Anterior cingulate cortex (tissue), 58 donors: ENCODE measurements around the gene SERTM2.
"Not testable (repeated sequence)": the region's sequence is repeated elsewhere in the genome, so short reads cannot be mapped to it uniquely, and the experiment has no call there.

Experiments
- DNase-seq, 58 donors: peaks; one replicate each; lab custom pipeline; 2025; lab: John Stamatoyannopoulos, UW

The SERTM2 gene

GRCh38 chrX:111511477-111511876 lies at the start of gene SERTM2:
SERTM2 (plus strand) TSS chrX:111511645; CDS start chrX:111518858, 7,213 bp downstream.
- DNase-seq = no peak

- DNase-seq = no peak
These were observed 45.8 kb upstream of the SERTM2 start for GRCh38 chrX:111465669-111466068.

GRCh38 chrX:111467896-111468295 lies 43.5 kb upstream of the SERTM2 start:
- peak in 36 of 58 donors; percentile 0 to 63 (median 12) for DNase-seq

GRCh38 chrX:111470681-111471403 lies 40.6 kb upstream of the SERTM2 start:
- no peak for DNase-seq

- DNase-seq = no peak
These were observed 29.5 kb upstream of the SERTM2 start for GRCh38 chrX:111481896-111482295.

GRCh38 chrX:111483135-111483534 lies 28.3 kb upstream of the SERTM2 start:
- DNase-seq = no peak

GRCh38 chrX:111483881-111484280 lies 27.6 kb upstream of the SERTM2 start:
- DNase-seq = no peak

GRCh38 chrX:111490688-111491087 lies 20.8 kb upstream of the SERTM2 start:
- no peak for DNase-seq

- DNase-seq = no peak
These were observed 19.4 kb upstream of the SERTM2 start for GRCh38 chrX:111492085-111492484.

- DNase-seq = no peak
These were observed 12.8 kb upstream of the SERTM2 start for GRCh38 chrX:111498538-111499103.

- no peak for DNase-seq
These were observed 7.9 kb upstream of the SERTM2 start for GRCh38 chrX:111503485-111503993.

GRCh38 chrX:111504941-111505340 lies 6.5 kb upstream of the SERTM2 start:
- DNase-seq = peak in 1 of 58 donors; percentile 0

GRCh38 chrX:111505783-111506182 lies 5.7 kb upstream of the SERTM2 start:
- DNase-seq = no peak

GRCh38 chrX:111506826-111507225 lies 4.6 kb upstream of the SERTM2 start:
- DNase-seq = no peak

GRCh38 chrX:111507933-111508332 lies 3.5 kb upstream of the SERTM2 start:
- DNase-seq = no peak

GRCh38 chrX:111515298-111515697 lies 3.9 kb downstream of the SERTM2 start:
- DNase-seq = no peak

GRCh38 chrX:111518667-111519066 lies 7.2 kb downstream of the SERTM2 start:
- DNase-seq = no peak

- DNase-seq = peak in 2 of 58 donors; percentile 0 to 5
These were observed 7.8 kb downstream of the SERTM2 start for GRCh38 chrX:111519215-111519614.

- no peak for DNase-seq
These were observed 9.1 kb downstream of the SERTM2 start for GRCh38 chrX:111520506-111520905.

GRCh38 chrX:111521169-111521568 lies 9.7 kb downstream of the SERTM2 start:
- DNase-seq = no peak

- DNase-seq = no peak
These were observed 31.8 kb downstream of the SERTM2 start for GRCh38 chrX:111543212-111543741.

GRCh38 chrX:111549235-111549634 lies 37.8 kb downstream of the SERTM2 start:
- DNase-seq = not testable (repeated sequence)
